Cardiac ventricle fibroblast (primary cell): ENCODE data around the gene NANOGP8. TPM values are rescaled to one million over a fixed set of nuclear protein-coding genes. Genes with fewer than 3 reads are reported as not detected.

Source experiments
- total RNA-seq: library from RNA; depleted of rRNA; stranded (reverse); fragments of >200 nt; gene quantifications from 2 replicates; pipeline ENCODE4 v1.2.3, GENCODE V29; 2015

The NANOGP8 gene, protein sequence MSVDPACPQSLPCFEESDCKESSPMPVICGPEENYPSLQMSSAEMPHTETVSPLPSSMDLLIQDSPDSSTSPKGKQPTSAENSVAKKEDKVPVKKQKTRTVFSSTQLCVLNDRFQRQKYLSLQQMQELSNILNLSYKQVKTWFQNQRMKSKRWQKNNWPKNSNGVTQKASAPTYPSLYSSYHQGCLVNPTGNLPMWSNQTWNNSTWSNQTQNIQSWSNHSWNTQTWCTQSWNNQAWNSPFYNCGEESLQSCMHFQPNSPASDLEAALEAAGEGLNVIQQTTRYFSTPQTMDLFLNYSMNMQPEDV
- total RNA-seq = not detected in 2 replicates

GRCh38 chr15:35085176-35085919 is at the start of gene NANOGP8:
TSS of gene NANOGP8 (minus strand) at chr15:35085295. CDS start at chr15:35085110, 185 bp downstream.

Other genes with a start within 250 kb of the NANOGP8 start
- gene AQR, start 115.6 kb downstream of the NANOGP8 start, total RNA-seq = 10.3 and 12.0 TPM in 2 replicates
- gene ZNF770, start 97.0 kb downstream of the NANOGP8 start, total RNA-seq = 16.8 and 18.7 TPM in 2 replicates